Vagina (tissue), 2 donors: ENCODE results near the gene PCDHB13.

Experiments used
- POLR2A ChIP-seq, 2 donors: fragments of 450-650 bp; IDR thresholded peaks; one replicate each; pipeline ENCODE4 v1.6.1; 2017; ENCODE audit warnings: antibody characterized with exemption in 2 of 2, mild to moderate bottlenecking in 2 of 2, moderate library complexity in 2 of 2
- POLR2AphosphoS5 ChIP-seq, 2 donors: sonication (generic); formaldehyde crosslinking; IDR thresholded peaks; one replicate each; pipeline ENCODE4 v1.9.0; 2017; ENCODE audit warnings: antibody characterized with exemption in 2 of 2, mild to moderate bottlenecking in 2 of 2, low read depth in 1 of 2; ENCODE audit not compliant: insufficient read depth in 1 of 2
- TF ChIP-seq, protein P1 (sequence below), 3 experiments: fragments of 450-650 bp in 2 of 3; fragments of 200-600 bp in 1 of 3; sonication (generic) in 1 of 3; IDR thresholded peaks; one replicate each; pipeline ENCODE4 v1.5.1; 2017 to 2019; ENCODE audit warnings: antibody characterized with exemption in 3 of 3, mild to moderate bottlenecking in 2 of 3, moderate library complexity in 2 of 3

DNA sequence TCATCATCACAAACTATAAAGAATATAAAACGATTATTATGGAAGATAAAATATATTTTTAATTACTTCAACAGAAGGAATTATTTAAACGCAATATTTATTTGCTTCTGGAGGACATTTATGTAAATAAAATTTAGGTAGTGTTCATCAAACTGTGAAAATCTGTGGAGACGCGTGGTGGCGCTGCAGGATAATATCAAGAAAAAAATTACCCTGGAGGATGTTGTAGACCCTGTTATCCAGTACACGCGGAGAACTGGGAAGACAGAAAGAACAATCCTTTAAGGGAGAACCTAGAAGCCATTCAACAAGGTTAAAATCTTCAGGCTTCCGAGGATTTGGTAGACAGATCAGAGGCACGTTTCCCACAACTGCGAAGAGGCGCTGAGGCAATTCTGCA, 5.2 kb upstream of the PCDHB13 start, which contains the start of gene PCDHB12:
- TF ChIP-seq, protein P1, sequence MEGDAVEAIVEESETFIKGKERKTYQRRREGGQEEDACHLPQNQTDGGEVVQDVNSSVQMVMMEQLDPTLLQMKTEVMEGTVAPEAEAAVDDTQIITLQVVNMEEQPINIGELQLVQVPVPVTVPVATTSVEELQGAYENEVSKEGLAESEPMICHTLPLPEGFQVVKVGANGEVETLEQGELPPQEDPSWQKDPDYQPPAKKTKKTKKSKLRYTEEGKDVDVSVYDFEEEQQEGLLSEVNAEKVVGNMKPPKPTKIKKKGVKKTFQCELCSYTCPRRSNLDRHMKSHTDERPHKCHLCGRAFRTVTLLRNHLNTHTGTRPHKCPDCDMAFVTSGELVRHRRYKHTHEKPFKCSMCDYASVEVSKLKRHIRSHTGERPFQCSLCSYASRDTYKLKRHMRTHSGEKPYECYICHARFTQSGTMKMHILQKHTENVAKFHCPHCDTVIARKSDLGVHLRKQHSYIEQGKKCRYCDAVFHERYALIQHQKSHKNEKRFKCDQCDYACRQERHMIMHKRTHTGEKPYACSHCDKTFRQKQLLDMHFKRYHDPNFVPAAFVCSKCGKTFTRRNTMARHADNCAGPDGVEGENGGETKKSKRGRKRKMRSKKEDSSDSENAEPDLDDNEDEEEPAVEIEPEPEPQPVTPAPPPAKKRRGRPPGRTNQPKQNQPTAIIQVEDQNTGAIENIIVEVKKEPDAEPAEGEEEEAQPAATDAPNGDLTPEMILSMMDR (IDR thresholded peaks at IDR 0.05) = no peak
- no peak for TF ChIP-seq POLR2A (IDR thresholded peaks at IDR 0.05)
- no peak for TF ChIP-seq POLR2AphosphoS5 (IDR thresholded peaks at IDR 0.05; ENCODE audit: insufficient read depth in 1 of 2, low read depth in 1 of 2)
